ENCODE measurements around the gene B3GAT1.

Gene B3GAT1

DNA sequence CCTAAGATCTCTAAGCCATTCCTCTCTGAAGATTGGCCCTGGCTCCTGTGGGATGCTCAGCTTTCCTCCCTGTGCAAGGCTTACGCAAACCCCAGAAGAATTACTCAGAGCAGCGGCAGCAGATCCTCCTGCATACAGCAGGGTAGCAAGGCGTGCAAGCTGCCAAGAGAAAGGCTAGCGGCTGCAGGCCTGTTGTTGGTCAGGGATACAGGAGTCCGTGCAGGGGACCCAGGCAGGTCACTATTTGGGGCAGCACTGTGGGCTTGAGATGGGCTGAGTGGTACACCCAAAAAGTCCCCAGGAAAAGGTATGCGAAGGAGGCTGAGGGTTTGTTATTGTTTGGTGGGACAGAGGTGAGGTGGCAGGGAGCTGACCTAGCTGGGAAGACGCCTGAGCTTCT is 78.7 kb downstream of the B3GAT1 start:
- H3K27me3 ChIP-seq (ENCODE audit: low read depth, low read length), result no peaks in the 10 kb centered on the region
- no peak overlapping the region for H2AFZ ChIP-seq (ENCODE audit: low read depth, low read length)
- no peak overlapping the region for H3K4me2 ChIP-seq (ENCODE audit: low read length)
- H3K9me3 ChIP-seq (ENCODE audit: insufficient read depth, low read length), result no peaks in the 10 kb centered on the region
- no peaks in the 10 kb centered on the region for H3K79me2 ChIP-seq (ENCODE audit: low read length)
- no peaks in the 10 kb centered on the region for H3K36me3 ChIP-seq (replicated peaks; ENCODE audit: low read depth, low read length)
- H3K9ac ChIP-seq (ENCODE audit: low read length), result no peak overlapping the region
- TF ChIP-seq, protein P1, sequence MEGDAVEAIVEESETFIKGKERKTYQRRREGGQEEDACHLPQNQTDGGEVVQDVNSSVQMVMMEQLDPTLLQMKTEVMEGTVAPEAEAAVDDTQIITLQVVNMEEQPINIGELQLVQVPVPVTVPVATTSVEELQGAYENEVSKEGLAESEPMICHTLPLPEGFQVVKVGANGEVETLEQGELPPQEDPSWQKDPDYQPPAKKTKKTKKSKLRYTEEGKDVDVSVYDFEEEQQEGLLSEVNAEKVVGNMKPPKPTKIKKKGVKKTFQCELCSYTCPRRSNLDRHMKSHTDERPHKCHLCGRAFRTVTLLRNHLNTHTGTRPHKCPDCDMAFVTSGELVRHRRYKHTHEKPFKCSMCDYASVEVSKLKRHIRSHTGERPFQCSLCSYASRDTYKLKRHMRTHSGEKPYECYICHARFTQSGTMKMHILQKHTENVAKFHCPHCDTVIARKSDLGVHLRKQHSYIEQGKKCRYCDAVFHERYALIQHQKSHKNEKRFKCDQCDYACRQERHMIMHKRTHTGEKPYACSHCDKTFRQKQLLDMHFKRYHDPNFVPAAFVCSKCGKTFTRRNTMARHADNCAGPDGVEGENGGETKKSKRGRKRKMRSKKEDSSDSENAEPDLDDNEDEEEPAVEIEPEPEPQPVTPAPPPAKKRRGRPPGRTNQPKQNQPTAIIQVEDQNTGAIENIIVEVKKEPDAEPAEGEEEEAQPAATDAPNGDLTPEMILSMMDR (IDR thresholded peaks at IDR 0.05; ENCODE audit: low read depth, low read length), result no peak
- no peak for TF ChIP-seq EZH2phosphoT487 (IDR thresholded peaks at IDR 0.05; ENCODE audit: low read depth)
- no peak overlapping the region for H3K4me3 ChIP-seq (ENCODE audit: low read length)
- no peaks in the 10 kb centered on the region for H4K20me1 ChIP-seq (ENCODE audit: insufficient read depth, low read length)
- H3K4me1 ChIP-seq (ENCODE audit: low read length), result no peaks in the 10 kb centered on the region
- H3K27ac ChIP-seq (ENCODE audit: low read length), result no peak overlapping the region

DNA sequence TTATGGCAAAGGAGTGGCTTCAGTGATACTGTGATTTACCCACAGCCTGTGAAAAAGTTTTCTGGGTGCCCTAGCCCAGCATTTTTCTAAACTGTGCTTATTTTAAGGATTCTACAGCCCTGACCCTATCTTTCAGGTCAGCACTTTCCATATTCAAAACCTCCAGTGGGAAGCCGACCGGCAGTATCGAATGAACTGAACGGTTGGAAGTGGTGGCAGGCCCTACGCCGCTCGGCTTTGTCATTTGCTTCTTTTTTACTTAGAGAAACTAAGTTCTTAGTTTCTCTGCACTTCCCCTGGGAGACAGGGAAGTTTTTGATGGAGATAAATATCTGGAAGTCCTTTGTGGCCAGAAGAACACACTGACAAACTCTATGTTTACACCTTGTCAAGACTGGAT is 79.3 kb downstream of the B3GAT1 start:
- Histone ChIP-seq H3K4me2 (ENCODE audit: low read length) (no peak overlapping the region), H3K4me3 (ENCODE audit: low read length) (no peak overlapping the region), H4K20me1 (ENCODE audit: insufficient read depth, low read length) (no peaks in the 10 kb centered on the region), H3K27ac (ENCODE audit: low read length) (no peak overlapping the region), H3K36me3 (replicated peaks; ENCODE audit: low read depth, low read length) (no peaks in the 10 kb centered on the region), H3K27me3 (ENCODE audit: low read depth, low read length) (no peaks in the 10 kb centered on the region), H3K79me2 (ENCODE audit: low read length) (no peaks in the 10 kb centered on the region), H3K4me1 (ENCODE audit: low read length) (no peaks in the 10 kb centered on the region), H3K9me3 (ENCODE audit: insufficient read depth, low read length) (no peaks in the 10 kb centered on the region), H2AFZ (ENCODE audit: low read depth, low read length) (no peak overlapping the region), H3K9ac (ENCODE audit: low read length) (no peak overlapping the region)
- TF ChIP-seq, protein P1 (IDR thresholded peaks at IDR 0.05; ENCODE audit: low read depth, low read length), result no peak
- TF ChIP-seq EZH2phosphoT487 (IDR thresholded peaks at IDR 0.05; ENCODE audit: low read depth), result no peak

DNA sequence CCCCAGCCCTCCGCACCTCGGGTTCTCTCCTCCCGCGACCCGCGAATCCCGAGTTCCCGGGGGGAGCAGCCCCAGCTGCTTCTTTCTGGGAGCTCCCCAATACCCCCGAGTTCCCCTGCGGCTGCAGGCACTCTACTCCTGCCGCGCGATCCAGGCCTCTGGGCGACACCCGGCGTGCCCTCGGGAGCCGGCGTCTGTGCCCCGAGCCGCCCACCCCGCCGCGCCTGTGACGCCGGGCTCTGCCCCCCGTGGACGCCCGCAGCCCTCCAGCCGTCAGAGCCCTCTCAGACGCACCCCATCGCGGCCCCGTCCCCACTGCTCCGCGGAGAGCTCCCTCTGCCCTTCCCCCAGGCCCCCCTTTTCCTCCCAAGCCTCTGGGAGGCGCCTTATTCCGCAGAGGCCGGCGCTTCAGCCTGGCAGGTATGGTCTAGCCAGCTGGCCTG is 79.8 kb downstream of the B3GAT1 start:
- no peak overlapping the region for H3K4me2 ChIP-seq (ENCODE audit: low read length)
- H3K9me3 ChIP-seq (ENCODE audit: insufficient read depth, low read length), result no peaks in the 10 kb centered on the region
- H2AFZ ChIP-seq (ENCODE audit: low read depth, low read length), result no peak overlapping the region
- no peak overlapping the region for H3K9ac ChIP-seq (ENCODE audit: low read length)
- H3K79me2 ChIP-seq (ENCODE audit: low read length), result no peaks in the 10 kb centered on the region
- TF ChIP-seq, protein P1 (IDR thresholded peaks at IDR 0.05; ENCODE audit: low read depth, low read length), result no peak
- no peak for TF ChIP-seq EZH2phosphoT487 (IDR thresholded peaks at IDR 0.05; ENCODE audit: low read depth)
- no peaks in the 10 kb centered on the region for H3K36me3 ChIP-seq (replicated peaks; ENCODE audit: low read depth, low read length)
- H3K4me3 ChIP-seq (ENCODE audit: low read length), result no peak overlapping the region
- H4K20me1 ChIP-seq (ENCODE audit: insufficient read depth, low read length), result no peaks in the 10 kb centered on the region
- no peak overlapping the region for H3K27ac ChIP-seq (ENCODE audit: low read length)
- no peaks in the 10 kb centered on the region for H3K27me3 ChIP-seq (ENCODE audit: low read depth, low read length)
- no peaks in the 10 kb centered on the region for H3K4me1 ChIP-seq (ENCODE audit: low read length)

DNA sequence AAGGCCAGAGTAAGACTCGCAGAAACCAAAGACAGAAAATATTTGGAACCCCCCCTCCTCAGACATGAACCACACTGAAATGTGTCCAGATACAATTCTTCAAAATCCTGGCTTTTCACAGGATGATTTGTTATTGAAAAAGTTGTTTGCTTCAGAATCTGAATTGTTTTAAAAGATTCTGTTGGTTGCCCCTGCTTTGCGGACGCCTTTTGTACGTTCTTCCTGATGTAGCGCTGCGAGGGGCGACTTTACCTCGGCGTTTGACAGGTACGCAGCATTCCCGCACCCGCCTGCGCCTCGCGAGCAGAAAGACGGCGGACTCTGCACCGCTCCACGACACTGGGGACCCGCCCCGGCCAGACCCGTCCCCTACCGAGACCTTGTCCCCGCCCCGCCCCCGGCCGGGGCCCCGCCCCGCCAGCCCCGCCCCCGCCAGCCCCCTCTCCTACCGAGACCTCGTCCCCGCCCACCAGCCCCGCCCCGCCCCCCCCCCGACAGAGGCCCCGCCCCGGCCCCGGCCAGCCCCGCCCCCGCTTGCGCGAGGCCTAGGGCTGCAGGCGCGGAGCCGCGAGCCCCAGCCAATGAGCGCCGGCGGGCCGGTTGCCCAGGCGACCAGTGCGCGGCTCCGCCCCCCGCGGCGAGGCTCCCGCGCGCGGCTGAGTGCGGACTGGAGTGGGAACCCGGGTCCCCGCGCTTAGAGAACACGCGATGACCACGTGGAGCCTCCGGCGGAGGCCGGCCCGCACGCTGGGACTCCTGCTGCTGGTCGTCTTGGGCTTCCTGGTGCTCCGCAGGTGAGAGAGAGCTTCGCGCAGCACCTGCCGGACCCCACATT is 80.5 kb downstream of the B3GAT1 start, which contains the start of gene GLB1L2:
GLB1L2 (plus strand) TSS at position 635 of the 835 bp plus-strand sequence; CDS start at position 709, 74 bp downstream.
- no peaks in the 10 kb centered on the region for H3K9me3 ChIP-seq (ENCODE audit: insufficient read depth, low read length)
- no peaks in the 10 kb centered on the region for H3K4me1 ChIP-seq (ENCODE audit: low read length)
- no peak within 1 kb of the TSS for H2AFZ ChIP-seq (ENCODE audit: low read depth, low read length)
- H4K20me1 ChIP-seq (ENCODE audit: insufficient read depth, low read length), result no peaks in the 10 kb centered on the region
- TF ChIP-seq, protein P1 (IDR thresholded peaks at IDR 0.05; ENCODE audit: low read depth, low read length), result no peak
- no peak for TF ChIP-seq EZH2phosphoT487 (IDR thresholded peaks at IDR 0.05; ENCODE audit: low read depth)
- H3K4me3 ChIP-seq (ENCODE audit: low read length), result no peak within 1 kb of the TSS
- no peaks in the 10 kb centered on the region for H3K79me2 ChIP-seq (ENCODE audit: low read length)
- no peaks in the 10 kb centered on the region for H3K27me3 ChIP-seq (ENCODE audit: low read depth, low read length)
- no peaks in the 10 kb centered on the region for H3K36me3 ChIP-seq (replicated peaks; ENCODE audit: low read depth, low read length)
- no peak within 1 kb of the TSS for H3K4me2 ChIP-seq (ENCODE audit: low read length)
- H3K27ac ChIP-seq (ENCODE audit: low read length), result no peak within 1 kb of the TSS
- H3K9ac ChIP-seq (ENCODE audit: low read length), result no peak within 1 kb of the TSS

Measured in OCI-LY3 (cell line).